Measurements from ENCODE around the gene PTGES2. TPM values are rescaled to one million over a fixed set of nuclear protein-coding genes. Genes with fewer than 3 reads are reported as not detected.

PTGES2 gene
- total and polyA plus RNA-seq, 9 of the 15 experiments (the other 6 are each of a cell fraction or from before 2014, with no cell fraction given): 2.4 to 196 (median 90.1) TPM

DNA sequence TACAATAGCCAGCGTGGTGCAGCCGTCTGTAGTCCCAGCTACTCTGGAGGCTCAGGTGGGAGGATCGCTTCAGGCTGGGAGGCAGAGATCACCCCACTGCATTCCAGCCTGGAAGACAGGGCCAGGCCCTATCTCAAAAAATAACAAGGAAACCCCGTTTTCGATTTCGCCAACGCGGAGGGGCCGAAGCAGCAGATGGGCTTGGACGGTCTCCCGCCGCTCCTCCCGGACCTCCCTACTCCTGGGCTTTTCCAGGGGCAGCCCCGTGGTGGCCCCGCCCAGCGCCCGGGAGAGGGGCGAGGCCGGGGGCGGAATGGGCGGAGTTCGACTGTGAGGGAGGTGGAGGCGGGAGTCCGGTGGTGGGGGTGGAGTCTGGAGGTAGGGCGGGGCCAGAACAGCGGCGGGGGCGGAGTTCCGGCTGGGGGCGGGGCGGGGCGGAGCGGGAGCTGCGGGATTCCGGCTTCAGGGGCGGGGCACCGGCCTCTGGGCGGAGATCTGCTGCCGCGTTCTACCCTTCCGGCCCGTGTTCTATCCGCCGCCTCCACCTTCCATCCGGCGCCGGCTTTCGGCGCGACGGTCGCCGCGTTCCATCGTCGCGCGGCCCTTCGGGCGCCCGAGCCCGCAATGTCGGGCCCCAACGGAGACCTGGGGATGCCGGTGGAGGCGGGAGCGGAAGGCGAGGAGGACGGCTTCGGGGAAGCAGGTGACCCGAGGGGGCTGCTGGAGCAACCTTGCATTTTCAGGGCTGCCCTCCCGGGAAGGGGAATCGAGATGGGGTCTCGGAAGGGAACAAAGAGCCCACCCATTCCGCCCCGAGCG, 32.5 kb upstream of the PTGES2 start, which contains the start of gene BBLN (continued):
- TF ChIP-seq, protein P1, sequence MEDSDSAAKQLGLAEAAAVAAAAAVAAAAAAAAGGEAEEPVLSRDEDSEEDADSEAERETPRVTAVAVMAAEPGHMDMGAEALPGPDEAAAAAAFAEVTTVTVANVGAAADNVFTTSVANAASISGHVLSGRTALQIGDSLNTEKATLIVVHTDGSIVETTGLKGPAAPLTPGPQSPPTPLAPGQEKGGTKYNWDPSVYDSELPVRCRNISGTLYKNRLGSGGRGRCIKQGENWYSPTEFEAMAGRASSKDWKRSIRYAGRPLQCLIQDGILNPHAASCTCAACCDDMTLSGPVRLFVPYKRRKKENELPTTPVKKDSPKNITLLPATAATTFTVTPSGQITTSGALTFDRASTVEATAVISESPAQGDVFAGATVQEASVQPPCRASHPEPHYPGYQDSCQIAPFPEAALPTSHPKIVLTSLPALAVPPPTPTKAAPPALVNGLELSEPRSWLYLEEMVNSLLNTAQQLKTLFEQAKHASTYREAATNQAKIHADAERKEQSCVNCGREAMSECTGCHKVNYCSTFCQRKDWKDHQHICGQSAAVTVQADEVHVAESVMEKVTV (CRISPR knock-in tag; IDR thresholded peaks at IDR 0.05): 0 out of 2 replicates have a peak, but pooled peaks have one; percentile 5
- no peak for TF ChIP-seq ELF1 (tag; IDR thresholded peaks at IDR 0.05)
- TF ChIP-seq, protein P2, sequence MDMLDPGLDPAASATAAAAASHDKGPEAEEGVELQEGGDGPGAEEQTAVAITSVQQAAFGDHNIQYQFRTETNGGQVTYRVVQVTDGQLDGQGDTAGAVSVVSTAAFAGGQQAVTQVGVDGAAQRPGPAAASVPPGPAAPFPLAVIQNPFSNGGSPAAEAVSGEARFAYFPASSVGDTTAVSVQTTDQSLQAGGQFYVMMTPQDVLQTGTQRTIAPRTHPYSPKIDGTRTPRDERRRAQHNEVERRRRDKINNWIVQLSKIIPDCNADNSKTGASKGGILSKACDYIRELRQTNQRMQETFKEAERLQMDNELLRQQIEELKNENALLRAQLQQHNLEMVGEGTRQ (CRISPR knock-in tag; IDR thresholded peaks at IDR 0.05): no peak
- TF ChIP-seq, protein P3, sequence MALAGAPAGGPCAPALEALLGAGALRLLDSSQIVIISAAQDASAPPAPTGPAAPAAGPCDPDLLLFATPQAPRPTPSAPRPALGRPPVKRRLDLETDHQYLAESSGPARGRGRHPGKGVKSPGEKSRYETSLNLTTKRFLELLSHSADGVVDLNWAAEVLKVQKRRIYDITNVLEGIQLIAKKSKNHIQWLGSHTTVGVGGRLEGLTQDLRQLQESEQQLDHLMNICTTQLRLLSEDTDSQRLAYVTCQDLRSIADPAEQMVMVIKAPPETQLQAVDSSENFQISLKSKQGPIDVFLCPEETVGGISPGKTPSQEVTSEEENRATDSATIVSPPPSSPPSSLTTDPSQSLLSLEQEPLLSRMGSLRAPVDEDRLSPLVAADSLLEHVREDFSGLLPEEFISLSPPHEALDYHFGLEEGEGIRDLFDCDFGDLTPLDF (CRISPR knock-in tag; IDR thresholded peaks at IDR 0.05): peak; percentile 32; the same call in 1 of the 2 replicates
- peak; percentile 24 to 38; a peak in 2 of 4 replicates for TF ChIP-seq SIX5 (IDR thresholded peaks at IDR 0.05; ENCODE audit: borderline replicate concordance in 1 of 2, insufficient read depth in 1 of 2, low read depth in 1 of 2, low read length in 2 of 2)
- TF ChIP-seq, protein P4, sequence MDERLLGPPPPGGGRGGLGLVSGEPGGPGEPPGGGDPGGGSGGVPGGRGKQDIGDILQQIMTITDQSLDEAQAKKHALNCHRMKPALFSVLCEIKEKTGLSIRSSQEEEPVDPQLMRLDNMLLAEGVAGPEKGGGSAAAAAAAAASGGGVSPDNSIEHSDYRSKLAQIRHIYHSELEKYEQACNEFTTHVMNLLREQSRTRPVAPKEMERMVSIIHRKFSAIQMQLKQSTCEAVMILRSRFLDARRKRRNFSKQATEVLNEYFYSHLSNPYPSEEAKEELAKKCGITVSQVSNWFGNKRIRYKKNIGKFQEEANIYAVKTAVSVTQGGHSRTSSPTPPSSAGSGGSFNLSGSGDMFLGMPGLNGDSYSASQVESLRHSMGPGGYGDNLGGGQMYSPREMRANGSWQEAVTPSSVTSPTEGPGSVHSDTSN (CRISPR knock-in tag; IDR thresholded peaks at IDR 0.05; ENCODE audit: low read depth): no peak
- TF ChIP-seq, protein P4 (tag; conservative IDR thresholded peaks at IDR 0.05; ENCODE audit: low read depth): no peak
- 0 out of 2 replicates have a peak, but pooled peaks have one; percentile 79 for TF ChIP-seq ZNF165 (CRISPR knock-in tag; IDR thresholded peaks at IDR 0.05; ENCODE audit: borderline replicate concordance)
- no peak for TF ChIP-seq ZNF507 (tag; conservative IDR thresholded peaks at IDR 0.05)
- TF ChIP-seq CXXC5 (CRISPR knock-in tag; IDR thresholded peaks at IDR 0.05): peak; percentile 94
- TF ChIP-seq KAT7 (CRISPR knock-in tag; IDR thresholded peaks at IDR 0.05; ENCODE audit: borderline replicate concordance): no peak
- TF ChIP-seq U2AF1 (optimal IDR thresholded peaks at IDR 0.05; ENCODE audit: low read depth, low read length): no peak
- peak; percentile 58; the same call in 1 of the 2 replicates for TF ChIP-seq ARID2 (IDR thresholded peaks at IDR 0.05)
- TF ChIP-seq, protein P5, sequence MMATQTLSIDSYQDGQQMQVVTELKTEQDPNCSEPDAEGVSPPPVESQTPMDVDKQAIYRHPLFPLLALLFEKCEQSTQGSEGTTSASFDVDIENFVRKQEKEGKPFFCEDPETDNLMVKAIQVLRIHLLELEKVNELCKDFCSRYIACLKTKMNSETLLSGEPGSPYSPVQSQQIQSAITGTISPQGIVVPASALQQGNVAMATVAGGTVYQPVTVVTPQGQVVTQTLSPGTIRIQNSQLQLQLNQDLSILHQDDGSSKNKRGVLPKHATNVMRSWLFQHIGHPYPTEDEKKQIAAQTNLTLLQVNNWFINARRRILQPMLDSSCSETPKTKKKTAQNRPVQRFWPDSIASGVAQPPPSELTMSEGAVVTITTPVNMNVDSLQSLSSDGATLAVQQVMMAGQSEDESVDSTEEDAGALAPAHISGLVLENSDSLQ (IDR thresholded peaks at IDR 0.05): no peak
- TF ChIP-seq ZNF586 (CRISPR knock-in tag; conservative IDR thresholded peaks at IDR 0.05): peak; percentile 5
- TF ChIP-seq ILK (tag; IDR thresholded peaks at IDR 0.05; ENCODE audit: borderline replicate concordance, low read depth): no peak
- peak; percentile 87 for TF ChIP-seq HCFC1 (IDR thresholded peaks at IDR 0.05; ENCODE audit: low read depth, low read length)
